Stimulated activated CD4-positive, alpha-beta T cell treated with anti-CD3 and anti-CD28 coated beads, Interleukin-2, amount 100 ng/mL, for 48 hours (primary cell): ENCODE data around the gene CHST4.
"Not testable (repeated sequence)": the region's sequence is repeated elsewhere in the genome, so short reads cannot be mapped to it uniquely, and the experiment has no call there.

Source experiments
- DNase-seq, 2 donors: peaks; one replicate each; pipeline ENCODE4 v3.0.0-alpha.2; 2020

The CHST4 gene

DNA sequence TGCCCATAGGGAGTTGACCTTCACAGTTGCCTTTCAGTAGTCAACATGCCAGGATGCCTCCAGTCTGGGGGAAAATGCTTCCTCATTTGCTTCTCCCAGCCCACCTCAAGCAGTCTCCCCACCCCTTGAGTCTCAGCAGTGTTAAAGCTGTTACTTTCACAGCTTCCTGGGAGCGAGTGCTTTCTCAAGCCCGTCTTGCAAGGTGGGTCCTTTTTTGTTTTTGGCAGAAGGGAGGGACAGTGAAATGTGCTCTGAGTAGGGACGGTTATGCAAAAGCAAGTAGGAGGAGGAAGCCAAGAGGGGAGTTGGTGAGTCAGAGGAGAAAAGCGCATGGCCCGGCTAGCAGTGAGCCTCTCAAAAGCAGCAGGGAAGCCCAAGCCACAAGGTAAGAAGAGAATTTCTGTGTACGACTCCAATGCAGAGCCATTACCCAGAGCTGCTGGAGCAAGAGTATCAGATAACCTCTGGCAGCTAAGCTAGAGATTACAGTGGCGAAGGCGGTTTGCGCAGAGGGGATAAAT is at the start of gene CHST4:
Gene CHST4 (plus strand): TSS at position 316 of the 521 bp plus-strand sequence. CDS start 10,252 bp downstream, outside the sequence.
- no peak for DNase-seq

DNA sequence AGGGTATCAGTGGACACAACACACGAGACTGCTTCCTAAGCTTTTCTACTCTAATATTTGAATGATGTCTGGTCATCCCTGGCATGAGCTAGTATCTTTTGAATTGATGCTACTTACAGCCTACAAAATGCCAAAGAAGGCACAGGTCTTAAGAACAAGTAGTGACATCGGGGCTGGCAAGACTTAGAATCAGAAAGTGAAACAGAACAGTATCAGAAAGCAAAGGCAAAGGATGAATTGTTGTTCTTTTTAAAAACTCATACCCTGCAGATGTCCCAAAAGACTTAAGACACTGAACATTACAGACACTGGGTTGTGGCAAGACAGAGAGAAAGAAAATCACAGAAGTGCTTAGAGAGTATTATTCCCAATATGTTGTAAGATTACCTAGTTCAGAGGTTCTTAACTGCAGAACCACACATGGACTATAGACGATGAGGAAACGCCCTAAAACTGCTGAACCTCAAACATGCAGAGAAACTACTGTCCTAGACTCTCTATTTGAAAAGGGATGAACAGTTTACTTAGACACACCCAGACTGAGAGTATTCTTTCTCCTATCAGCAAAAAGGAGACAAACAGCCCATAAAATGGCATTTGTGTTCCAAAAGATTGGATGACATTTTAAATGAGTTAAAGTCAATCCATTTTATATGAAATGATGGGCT is 49.6 kb upstream of the CHST4 start:
- no peak for DNase-seq

DNA sequence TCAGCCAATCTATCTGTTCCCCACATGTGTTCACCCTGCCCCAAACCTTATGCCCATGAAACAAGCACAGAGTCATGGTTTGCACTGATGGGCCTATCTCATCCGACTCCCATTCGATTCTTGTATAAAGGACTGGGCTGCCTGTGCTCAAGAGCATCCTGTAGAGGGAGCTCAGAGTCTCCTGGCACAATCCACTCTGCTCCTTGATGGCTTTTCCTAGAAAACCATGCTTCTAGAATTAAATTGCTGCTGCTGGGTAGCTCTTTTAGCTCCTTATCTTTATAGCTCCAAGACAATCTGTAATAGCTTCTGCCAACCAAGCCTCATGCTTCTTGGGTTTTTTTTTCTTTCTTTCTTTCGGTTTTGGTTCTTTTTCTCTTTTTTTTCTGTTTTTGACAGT is 46.8 kb upstream of the CHST4 start:
- DNase-seq = no peak

GRCh38 chr16:71480956-71481355 is 45.3 kb upstream of the CHST4 start:
- DNase-seq = no peak

DNA sequence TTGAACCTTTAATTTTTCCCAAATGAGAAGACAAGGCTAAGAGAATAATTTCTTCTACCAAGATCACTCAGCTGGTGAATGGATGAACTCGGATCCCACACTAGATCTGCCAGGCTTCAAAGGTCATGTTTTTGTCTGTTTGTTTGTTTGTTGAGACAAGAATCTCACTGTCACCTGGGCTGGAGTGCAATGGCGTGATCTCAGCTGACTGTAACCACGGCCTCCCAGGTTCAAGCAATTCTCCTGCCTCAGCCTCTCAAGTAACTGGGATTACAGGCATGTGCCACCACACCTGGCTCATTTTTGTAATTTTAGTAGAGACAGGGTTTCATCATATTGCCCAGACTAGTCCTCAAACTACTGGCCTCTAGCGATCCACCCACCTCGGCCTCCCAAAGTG is 43.7 kb upstream of the CHST4 start:
- DNase-seq = no peak

DNA sequence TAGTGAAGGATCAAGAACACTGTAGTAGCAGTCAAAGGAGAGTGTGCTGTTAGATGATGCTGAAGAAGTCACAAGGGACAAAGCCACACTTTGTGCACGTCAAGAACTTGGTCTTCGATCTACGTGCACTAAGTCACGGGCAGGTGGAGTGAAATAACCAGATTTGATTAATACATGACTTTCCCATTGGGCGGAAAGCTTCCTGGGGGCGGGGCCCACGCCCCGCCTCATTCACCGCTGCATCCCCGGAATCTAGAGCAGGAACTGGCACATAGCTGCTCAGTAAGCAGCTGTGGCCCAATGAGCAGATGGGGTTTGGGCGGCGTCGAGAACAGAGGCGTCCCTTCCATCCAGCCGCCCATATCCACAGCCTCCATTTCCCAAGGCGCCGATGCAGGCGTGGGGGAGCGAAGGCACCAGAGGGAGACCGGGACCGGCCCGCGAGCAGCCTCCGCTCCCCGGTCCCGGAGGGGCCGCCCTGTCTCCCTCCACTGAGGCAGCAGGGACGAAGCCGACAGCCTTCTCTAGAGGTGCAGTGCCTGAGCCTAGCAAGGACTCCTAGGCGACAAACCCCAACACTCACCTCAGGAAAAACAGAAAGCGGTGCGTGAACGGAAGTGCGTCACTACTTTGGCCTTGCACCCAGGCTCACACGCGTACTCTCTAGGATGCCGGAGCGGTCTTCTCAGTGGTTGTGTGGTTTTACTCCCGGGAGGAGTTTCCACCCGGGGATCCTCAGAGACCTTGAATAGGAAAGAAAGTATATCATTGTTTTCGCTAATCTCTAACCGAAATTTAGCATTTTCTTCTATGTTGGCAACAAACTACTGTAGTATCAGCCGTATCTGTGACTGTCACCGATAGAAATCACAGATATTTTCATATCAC is 42.0 kb upstream of the CHST4 start:
- DNase-seq = peak; percentile 64 to 71

GRCh38 chr16:71489122-71489521 is 37.1 kb upstream of the CHST4 start, which contains the start of gene ZNF19:
TSS of gene ZNF19 (minus strand) at chr16:71489324. CDS start at chr16:71482114, 7,210 bp downstream.
- DNase-seq = no peak

DNA sequence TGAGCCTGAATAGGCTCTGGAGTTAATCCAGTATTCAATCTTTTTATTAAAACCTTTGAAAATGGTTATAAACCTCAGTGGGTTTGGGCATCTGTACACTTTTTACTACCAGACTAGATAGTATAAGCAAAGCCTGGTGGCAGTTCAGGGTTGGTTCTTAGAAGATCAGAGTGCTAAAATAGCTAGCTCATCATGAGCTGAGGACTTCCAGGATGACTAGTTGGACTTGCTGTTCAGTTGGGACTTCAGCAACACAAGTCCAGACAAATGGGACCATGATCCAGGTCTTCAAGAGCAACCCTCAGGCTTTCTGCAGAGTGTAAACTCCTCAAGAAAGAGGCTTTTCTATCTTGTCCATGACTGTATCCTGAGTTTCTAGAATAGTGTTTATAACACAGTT is 35.9 kb upstream of the CHST4 start:
- DNase-seq = no peak

DNA sequence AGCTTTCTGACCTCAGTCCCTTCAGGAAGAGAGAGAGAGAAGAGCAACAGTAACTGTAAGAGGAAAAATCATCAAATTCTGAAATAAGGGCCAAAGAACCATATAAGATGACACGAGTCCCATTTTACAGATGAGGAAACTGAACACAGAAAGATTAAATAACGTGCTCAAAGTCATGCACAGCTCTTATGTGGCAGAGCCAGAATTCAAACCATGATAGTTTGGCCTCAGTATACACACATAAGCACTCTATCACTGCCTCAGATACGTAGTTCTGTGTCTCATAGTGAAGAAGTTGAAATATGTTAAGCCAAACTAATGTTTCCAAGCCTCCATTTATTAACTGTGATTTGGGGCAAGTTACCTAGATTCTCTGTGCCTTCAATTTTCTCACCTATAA is 35.2 kb upstream of the CHST4 start:
- DNase-seq = no peak

DNA sequence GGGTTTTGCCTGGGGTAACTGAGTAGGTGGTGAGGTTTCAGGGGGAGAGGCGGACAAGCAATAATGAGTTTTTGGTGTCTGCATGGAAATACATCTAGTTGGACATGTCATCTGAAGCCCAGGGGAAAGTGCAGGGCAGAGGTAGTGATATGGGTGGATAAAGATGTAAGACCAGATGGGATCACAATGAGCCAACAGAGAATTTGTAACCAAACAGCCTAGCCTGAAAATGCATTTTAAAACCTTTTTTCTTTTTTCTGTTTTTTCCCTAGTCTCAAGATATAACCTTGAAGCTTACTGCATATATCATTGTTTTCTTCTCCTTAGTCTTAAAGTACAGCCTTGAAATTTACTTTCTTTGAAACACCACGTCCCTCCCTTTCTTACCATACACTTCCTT is 33.4 kb upstream of the CHST4 start:
- no peak for DNase-seq

- DNase-seq = no peak
Measured at GRCh38 chr16:71493213-71493612, 33.0 kb upstream of the CHST4 start.

DNA sequence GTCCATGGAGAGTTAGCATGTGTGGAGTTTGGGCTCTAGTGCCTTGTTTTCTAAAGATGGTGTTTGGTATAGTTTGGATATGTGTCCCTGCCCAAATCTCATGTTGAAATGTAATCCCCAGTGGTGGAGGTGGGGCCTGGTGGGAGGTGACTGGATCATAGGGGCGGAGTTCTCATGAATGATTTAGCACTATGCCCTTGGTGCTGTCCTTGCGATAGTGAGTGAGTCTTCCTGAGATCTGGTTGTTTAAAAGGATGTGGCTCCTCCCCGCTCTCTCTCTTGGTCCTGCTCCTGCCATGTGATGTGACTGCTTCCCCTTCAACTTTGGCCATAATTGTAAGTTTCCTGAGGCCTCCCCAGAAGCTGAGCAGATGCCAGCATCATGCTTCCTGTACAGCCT is 28.2 kb upstream of the CHST4 start:
- no peak for DNase-seq

DNA sequence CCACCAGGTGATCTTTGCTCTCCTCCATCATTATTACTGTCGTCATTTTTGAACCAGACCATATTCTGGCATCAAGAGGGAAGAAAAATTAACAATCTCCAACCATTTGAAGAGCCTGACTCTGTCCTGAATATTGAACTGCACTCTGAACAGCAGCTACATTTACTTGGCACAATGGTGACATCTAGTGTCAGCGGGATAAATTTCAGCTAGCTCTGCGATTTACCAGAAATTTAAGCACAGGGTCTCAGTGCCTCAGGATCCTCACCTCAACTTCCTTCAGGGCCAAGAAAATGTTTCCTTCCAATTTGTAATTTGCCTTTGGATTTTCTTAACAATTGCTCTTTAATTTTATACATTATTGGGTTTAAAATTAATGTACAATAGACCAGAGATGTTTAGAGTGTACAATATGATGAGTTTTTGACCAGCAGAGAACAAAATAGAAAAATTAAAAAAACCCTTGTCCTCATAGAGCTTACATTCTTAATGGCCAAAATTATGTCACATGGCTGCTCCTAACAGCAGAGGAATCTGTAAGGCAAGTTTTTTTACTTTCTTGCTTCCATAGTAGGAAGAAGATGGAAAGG is 26.4 kb upstream of the CHST4 start:
- DNase-seq = peak; percentile 40 to 51

- no peak for DNase-seq
Measured at GRCh38 chr16:71500964-71501363, 25.3 kb upstream of the CHST4 start.

- no peak for DNase-seq
Measured at GRCh38 chr16:71501547-71501946, 24.7 kb upstream of the CHST4 start.

DNA sequence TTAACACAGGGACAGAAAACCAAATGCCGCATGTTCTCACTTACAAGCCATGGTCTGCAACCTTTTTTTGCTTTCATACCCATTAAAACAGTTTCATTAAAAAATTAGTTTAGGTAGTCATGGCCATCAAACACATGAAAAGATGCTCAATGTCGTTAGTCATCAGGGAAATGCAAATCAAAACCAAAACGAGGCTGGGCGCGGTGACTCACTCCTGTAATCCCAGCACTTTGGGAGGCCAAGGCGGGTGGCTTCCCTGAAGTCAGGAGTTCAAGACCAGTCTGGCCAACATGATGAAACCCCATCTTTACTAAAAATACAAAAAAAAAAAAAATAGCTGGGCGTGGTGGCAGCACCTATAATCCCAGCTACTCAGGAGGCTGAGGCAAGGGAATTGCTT is 22.2 kb upstream of the CHST4 start:
- not testable (repeated sequence) for DNase-seq

DNA sequence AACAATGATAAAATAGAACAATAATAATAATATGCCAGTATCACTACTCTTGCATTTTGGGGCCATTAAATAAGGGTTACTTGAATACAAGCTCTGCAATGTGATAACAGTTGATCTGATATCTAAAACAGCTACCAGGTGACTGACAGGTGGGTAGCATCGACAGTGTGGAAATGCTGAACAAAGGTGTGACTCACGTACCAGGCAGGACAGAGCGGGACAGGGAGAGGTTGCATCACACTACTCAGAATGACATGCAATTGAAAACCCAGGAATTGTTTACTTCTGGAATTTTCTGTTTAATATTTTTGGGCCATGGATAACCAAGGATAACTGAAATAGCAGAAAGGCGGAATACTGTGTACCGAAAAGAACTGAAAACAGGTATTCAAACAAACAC is 21.3 kb upstream of the CHST4 start:
- no peak for DNase-seq

DNA sequence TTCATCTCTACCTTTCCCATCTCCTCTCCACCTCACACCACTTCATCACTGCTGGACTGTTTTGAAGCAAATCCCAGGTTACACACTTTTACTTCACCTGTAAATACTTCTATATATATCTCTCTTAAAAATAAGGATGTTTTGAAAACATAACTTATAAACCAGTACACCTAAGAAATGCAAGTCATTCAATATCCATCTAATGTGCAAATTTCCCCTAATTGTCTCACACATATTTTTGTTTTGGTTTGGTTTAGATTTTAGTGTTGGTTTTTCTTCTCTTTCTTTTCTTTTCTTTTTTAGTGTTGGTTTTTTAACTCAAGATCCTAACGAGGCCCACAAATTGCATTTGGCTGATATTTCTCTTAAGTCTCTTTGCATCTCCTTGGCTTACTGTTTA is 19.2 kb upstream of the CHST4 start:
- DNase-seq = no peak

DNA sequence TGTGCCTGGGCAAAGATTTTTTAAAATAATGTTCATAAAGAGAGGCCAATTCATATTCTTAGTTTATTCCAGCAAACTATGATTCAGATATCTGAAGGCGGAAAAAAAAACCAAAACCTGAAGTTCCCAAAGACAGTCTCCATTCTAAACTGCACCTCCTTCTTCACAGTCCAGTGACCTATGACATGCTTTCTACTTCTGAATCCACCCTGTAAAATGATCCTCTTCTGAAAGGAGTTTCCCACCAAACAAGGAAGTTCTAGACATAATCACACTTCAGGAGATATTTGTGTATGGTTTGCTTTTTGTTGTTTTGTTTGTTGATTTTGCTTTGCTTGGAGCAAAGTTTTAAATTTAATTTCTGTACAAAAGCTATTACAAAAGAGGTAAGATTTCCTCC is 12.9 kb upstream of the CHST4 start:
- DNase-seq = no peak

GRCh38 chr16:71514476-71514875 is 11.8 kb upstream of the CHST4 start:
- DNase-seq = no peak

DNA sequence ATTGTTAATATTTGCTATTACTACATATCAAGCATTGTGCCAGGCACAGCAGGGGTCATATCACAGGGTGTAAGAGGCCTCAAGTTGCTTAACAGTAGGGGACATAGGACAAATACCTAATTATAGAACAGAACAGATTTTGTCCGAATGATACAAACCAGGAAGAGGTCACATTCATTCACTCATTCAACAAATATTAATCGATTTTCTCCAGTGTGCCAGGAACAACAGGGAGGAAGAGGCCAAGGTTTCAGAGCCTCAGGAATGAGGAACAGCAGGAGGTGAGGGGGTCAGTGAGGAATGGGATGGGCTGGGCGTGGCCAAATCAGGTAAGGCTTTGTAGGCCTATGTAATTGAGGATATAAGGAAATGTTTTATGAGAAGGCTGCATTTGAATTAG is 11.2 kb upstream of the CHST4 start:
- DNase-seq = no peak

GRCh38 chr16:71520550-71520949 is 5.7 kb upstream of the CHST4 start:
- DNase-seq = no peak
